GM12878 (cell line): ENCODE results near the gene MYO10. TPM values are rescaled to one million over a fixed set of nuclear protein-coding genes. Genes with fewer than 3 reads are reported as not detected.

Source experiments
- ATAC-seq: fragments of 200-7000 bp; cut with Tn5 transposase; 3 replicates; pipeline ENCODE4 v1.9.1; 2020; ENCODE audit warnings: mild to moderate bottlenecking, moderate library complexity
- BruUV-seq: library from RNA; stranded (reverse); fragments of 400-500 nt; replicated peaks from 2 replicates; lab custom pipeline; 2021; lab: Mats Ljungman, UMichigan
- CTCF ChIA-PET: fragments of 300-600 bp; sonication (Branson Sonifier 250); formaldehyde crosslinking; extraction: SDS; loops from one replicate; lab custom pipeline; 2021; ENCODE audit warnings: inconsistent platforms; lab: Yijun Ruan, JAX
- POLR2A ChIA-PET: fragments of 350-600 bp; formaldehyde crosslinking; extraction: SDS; loops from one replicate; lab custom pipeline; 2021; ENCODE audit warnings: inconsistent platforms; lab: Charles Lee
- RAD21 ChIA-PET: fragments of 300-600 bp; sonication (Branson Sonifier 250); formaldehyde crosslinking; loops from one replicate; lab custom pipeline; 2023; ENCODE audit warnings: antibody characterized with exemption; ENCODE audit not compliant: unreplicated experiment; lab: Charles Lee
- SMC1A ChIA-PET: fragments of 300-600 bp; sonication (Branson Sonifier 250); formaldehyde crosslinking; loops from one replicate; lab custom pipeline; 2023; ENCODE audit not compliant: unreplicated experiment, uncharacterized antibody; lab: Charles Lee
- DNase-seq: peaks from one replicate; pipeline ENCODE4 v3.0.0-alpha.2; 2011; ENCODE audit warnings: low read depth, low spot score
- FAIRE-seq: peaks from 3 replicates; lab custom pipeline; 2011; peaks lifted over from hg19 to GRCh38; lab: Jason Lieb, UNC
- H2AFZ ChIP-seq: 2 replicates; pipeline ENCODE4 v1.6.0; 2011; ENCODE audit warnings: low read depth, low read length, control low read depth; ENCODE audit not compliant: control insufficient read depth
- H3K27ac ChIP-seq: 2 replicates; pipeline ENCODE4 v1.5.1; 2011; ENCODE audit warnings: control low read depth; ENCODE audit not compliant: control insufficient read depth, insufficient read depth
- H3K27me3 ChIP-seq, 2 experiments: replicated peaks in 1 of 2; 2 replicates each; pipeline versions ENCODE4 v1.6.0 to v1.6.1; 2011; ENCODE audit warnings: low read length in 1 of 2; ENCODE audit not compliant: control insufficient read depth in 2 of 2, insufficient read depth in 2 of 2
- H3K36me3 ChIP-seq, 2 experiments: 2 replicates each; pipeline ENCODE4 v1.5.1; 2011; ENCODE audit warnings: low read length in 1 of 2; ENCODE audit not compliant: control insufficient read depth in 2 of 2, insufficient read depth in 2 of 2
- H3K4me1 ChIP-seq: 2 replicates; pipeline ENCODE4 v1.6.1; 2011; ENCODE audit warnings: mild to moderate bottlenecking, low read length, moderate library complexity, mixed read lengths; ENCODE audit not compliant: control insufficient read depth, insufficient read depth
- H3K4me2 ChIP-seq: 2 replicates; pipeline ENCODE4 v1.6.0; 2011; ENCODE audit warnings: control low read depth; ENCODE audit not compliant: control insufficient read depth, insufficient read depth
- H3K4me3 ChIP-seq: fragments of 200-600 bp; sonication (generic); 2 replicates; pipeline ENCODE4 v1.5.1; 2016
- H3K79me2 ChIP-seq: 2 replicates; pipeline ENCODE4 v1.6.0; 2011; ENCODE audit warnings: low read length; ENCODE audit not compliant: control insufficient read depth, insufficient read depth
- H3K9ac ChIP-seq: 2 replicates; pipeline ENCODE4 v1.8.0; 2011; ENCODE audit warnings: low read length, control low read depth, mixed read lengths; ENCODE audit not compliant: control insufficient read depth, insufficient read depth
- H3K9me3 ChIP-seq: replicated peaks from 3 replicates; pipeline ENCODE4 v1.5.1; 2011; ENCODE audit warnings: mild to moderate bottlenecking, low read length; ENCODE audit not compliant: control insufficient read depth, insufficient read depth
- H4K20me1 ChIP-seq: 2 replicates; pipeline ENCODE4 v1.6.0; 2011; ENCODE audit not compliant: control insufficient read depth, insufficient read depth
- BCL11A ChIP-seq: IDR thresholded peaks from 2 replicates; pipeline ENCODE4 v1.6.1; 2011; ENCODE audit warnings: low read depth, low read length
- EED ChIP-seq: sonication (generic); IDR thresholded peaks from 2 replicates; pipeline ENCODE4 v1.6.1; 2016; ENCODE audit warnings: antibody characterized with exemption, low read depth
- FOXK2 ChIP-seq: fragments of 450-650 bp; IDR thresholded peaks from 2 replicates; pipeline ENCODE4 v1.6.1; 2017; ENCODE audit warnings: mild to moderate bottlenecking, moderate library complexity
- IRF5 ChIP-seq: fragments of 450-650 bp; IDR thresholded peaks from 2 replicates; pipeline ENCODE4 v1.6.1; 2017; ENCODE audit warnings: borderline replicate concordance
- KDM1A ChIP-seq: fragments of 200-600 bp; sonication (generic); IDR thresholded peaks from 2 replicates; pipeline ENCODE4 v1.6.1; 2016; ENCODE audit warnings: borderline replicate concordance
- MTA3 ChIP-seq: IDR thresholded peaks from 2 replicates; pipeline ENCODE4 v1.6.1; 2012; ENCODE audit warnings: low read length, inconsistent platforms, borderline replicate concordance
- NR2C1 ChIP-seq: fragments of 450-650 bp; IDR thresholded peaks from 2 replicates; pipeline ENCODE4 v1.6.1; 2017; ENCODE audit warnings: antibody characterized with exemption, mild to moderate bottlenecking, moderate library complexity
- POU2F2 ChIP-seq: IDR thresholded peaks from 3 replicates; pipeline ENCODE4 v1.6.1; 2011; ENCODE audit warnings: low read depth, mild to moderate bottlenecking, low read length, borderline replicate concordance
- RBBP5 ChIP-seq: fragments of 200-600 bp; sonication (generic); conservative IDR thresholded peaks from 2 replicates; pipeline ENCODE4 v1.6.1; 2016
- RUNX3 ChIP-seq: IDR thresholded peaks from 2 replicates; pipeline ENCODE4 v1.6.1; 2012; ENCODE audit warnings: low read length, inconsistent platforms
- SP1 ChIP-seq: IDR thresholded peaks from one replicate; pipeline ENCODE4 v1.6.1; 2011; ENCODE audit warnings: low read depth, low read length
- SPI1 ChIP-seq: IDR thresholded peaks from 2 replicates; pipeline ENCODE4 v1.6.1; 2011; ENCODE audit warnings: low read depth, mild to moderate bottlenecking, low read length, moderate library complexity, borderline replicate concordance; ENCODE audit not compliant: insufficient read depth
- YBX1 ChIP-seq: fragments of 450-650 bp; IDR thresholded peaks from 2 replicates; pipeline ENCODE4 v1.6.1; 2016; ENCODE audit warnings: antibody characterized with exemption
- ZBED1 ChIP-seq: IDR thresholded peaks from 2 replicates; pipeline ENCODE4 v1.6.1; 2016; ENCODE audit warnings: borderline replicate concordance
- ZBTB4 ChIP-seq: fragments of 450-650 bp; formaldehyde crosslinking; IDR thresholded peaks from 2 replicates; pipeline ENCODE4 v1.4.0; 2022; ENCODE audit warnings: mild to moderate bottlenecking, moderate library complexity
- ZNF24 ChIP-seq: fragments of 450-650 bp; IDR thresholded peaks from 2 replicates; pipeline ENCODE4 v1.6.1; 2017; ENCODE audit warnings: antibody characterized with exemption, mild to moderate bottlenecking
- WGBS: methylation state at CpG from one replicate; pipeline ENCODE4 v1.1.6; 2016; ENCODE audit warnings: low lambda C conversion rate; ENCODE audit not compliant: insufficient replicate concordance, insufficient coverage; ENCODE audit errors: missing lambda C conversion rate; 5-methylcytosine and 5-hydroxymethylcytosine counted together
- in situ Hi-C: fragments of 300-500 bp; cut with MboI; formaldehyde crosslinking; loops from 9 replicates; pipeline ENCODE4 v1.14.3; 2018; ENCODE audit warnings: mixed read lengths
- intact Hi-C: fragments of 100-400 bp; cut with micrococcal nuclease; formaldehyde crosslinking; loops from one replicate; pipeline ENCODE4 v1.14.2; 2022; ENCODE audit not compliant: unreplicated experiment
- polyA plus RNA-seq, 11 experiments: library from polyadenylated mRNA; depleted of rRNA in 4 of 11; unstranded in 6 of 11; stranded (reverse) in 5 of 11; fragments of >200 nt; fragmentation: Nextera tagmentation in 4 of 11; fragmentation: Illumina TruSeq in 1 of 11; extraction: Ambion mirVana in 4 of 11; extraction: Trizol in 1 of 11; gene quantifications; 1 replicate in 1 of 11; 2 replicates in 10 of 11; pipeline versions ENCODE4 v1.2.1 to v1.2.3, GENCODE V29; 2011 to 2016; ENCODE audit warnings: inconsistent platforms in 2 of 11, missing spikeins in 2 of 11, low read depth in 1 of 11
- total RNA-seq, 4 experiments: library from RNA; depleted of rRNA in 3 of 4; stranded (reverse); fragments of >200 nt in 3 of 4; fragmentation: Illumina TruSeq in 1 of 4; extraction: Trizol in 1 of 4; gene quantifications; 2 replicates each; pipeline versions ENCODE4 v1.2.1 to v1.2.3, GENCODE V29; 2013 to 2021

MYO10 gene
- total and polyA plus RNA-seq, 10 of the 15 experiments (the other 5 are each of a cell fraction or from before 2014, with no cell fraction given): 0.02 to 0.77 (median 0.17) TPM

- intact Hi-C loops (no loop called here), in situ Hi-C loops (no loop called here)
- no peaks in the 10 kb centered on the region for H3K27me3 ChIP-seq
- no TSS peak for BruUV-seq
- H3K4me1 ChIP-seq: no peaks in the 10 kb centered on the region
- no peaks in the 10 kb centered on the region for H3K79me2 ChIP-seq
- ChIA-PET SMC1A (no interaction called here), POLR2A (no interaction called here), CTCF (no interaction called here)
- no peak overlapping the region for H3K4me3 ChIP-seq
- WGBS: 52% methylated on average over 8 of the region's 8 CpGs
- no peaks in the 10 kb centered on the region for H4K20me1 ChIP-seq
- H3K9ac ChIP-seq: no peak overlapping the region
- ATAC-seq: no peak
- H2AFZ ChIP-seq: no peak overlapping the region
- no peak overlapping the region for H3K4me2 ChIP-seq
- no peak overlapping the region for H3K27ac ChIP-seq
- DNase-seq: no peak
- TF ChIP-seq RBBP5 (no peak), ZBTB4 (CRISPR knock-in tag) (no peak), NR2C1 (no peak)
- TF ChIP-seq, all 136 proteins: peak for 0
- H3K36me3 ChIP-seq: no peaks in the 10 kb centered on the region
- FAIRE-seq: no peak
- RAD21 ChIA-PET: no interaction called here
- no peaks in the 10 kb centered on the region for H3K9me3 ChIP-seq
Observed at GRCh38 chr5:16981700-16982099, 45.6 kb upstream of the MYO10 start.

GRCh38 chr5:16980983-16981382 lies 44.9 kb upstream of the MYO10 start:
- WGBS: 5% methylated on average over 3 of the region's 3 CpGs
- BruUV-seq: no TSS peak
- SMC1A ChIA-PET: interaction anchor here (1.0 kb wide), 1 partner anchor 21 kb away, joined by 3 read pairs; no protein-coding TSS in a partner anchor
- intact Hi-C loops (no loop called here), in situ Hi-C loops (no loop called here)
- ATAC-seq: no peak
- no peak for FAIRE-seq
- H3K27ac ChIP-seq: no peak overlapping the region
- no peak for DNase-seq
- no peak overlapping the region for H2AFZ ChIP-seq
- CTCF ChIA-PET: no interaction called here
- no peak overlapping the region for H3K4me2 ChIP-seq
- no peaks in the 10 kb centered on the region for H3K27me3 ChIP-seq
- no peak overlapping the region for H3K9ac ChIP-seq
- H3K4me1 ChIP-seq: peaks cover 4% of the 10 kb centered on the region; the same call in 1 of the 2 replicates
- POLR2A ChIA-PET: no interaction called here
- H3K4me3 ChIP-seq: no peak overlapping the region
- no peaks in the 10 kb centered on the region for H3K79me2 ChIP-seq
- no peaks in the 10 kb centered on the region for H3K36me3 ChIP-seq
- RAD21 ChIA-PET: no interaction called here
- no peaks in the 10 kb centered on the region for H3K9me3 ChIP-seq
- no peaks in the 10 kb centered on the region for H4K20me1 ChIP-seq
- no peak for TF ChIP-seq POU2F2
- no peak for TF ChIP-seq FOXK2
- TF ChIP-seq BCL11A: no peak
- TF ChIP-seq SPI1: no peak
- no peak for TF ChIP-seq ZNF24
- no peak for TF ChIP-seq KDM1A
- no peak for TF ChIP-seq EED
- no peak for TF ChIP-seq SP1
- TF ChIP-seq IRF5: no peak
- TF ChIP-seq RUNX3: no peak
- no peak for TF ChIP-seq MTA3
- TF ChIP-seq YBX1: no peak
- TF ChIP-seq NR2C1: no peak
- TF ChIP-seq ZBED1: no peak
